Stimulated activated CD4-positive, alpha-beta T cell treated with anti-CD3 and anti-CD28 coated beads, Interleukin-4, amount 100 ng/mL, for 4 hours (primary cell): Measurements from ENCODE around the gene GET4.
A peak's percentile ranks its signal among the peaks of the same experiment; 100 is the strongest.

ENCODE experiments used
- DNase-seq, 2 experiments: peaks; one replicate each; pipeline ENCODE4 v3.0.0-alpha.2; 2020

Gene GET4

GRCh38 chr7:901388-902154 is 25.2 kb downstream of the GET4 start:
- peak; percentile 27 to 52 for DNase-seq

GRCh38 chr7:902996-903395 is 26.6 kb downstream of the GET4 start:
- DNase-seq: no peak

- DNase-seq: no peak
Observed at GRCh38 chr7:903921-904755, 27.8 kb downstream of the GET4 start.

GRCh38 chr7:904847-905246 is 28.5 kb downstream of the GET4 start:
- no peak for DNase-seq

GRCh38 chr7:906776-907157 is 30.4 kb downstream of the GET4 start:
- no peak for DNase-seq

- no peak for DNase-seq
Observed at GRCh38 chr7:907158-907980, 31.0 kb downstream of the GET4 start.

GRCh38 chr7:908159-908581 is 31.8 kb downstream of the GET4 start:
- no peak for DNase-seq

- peak; percentile 31 to 69 for DNase-seq
Observed at GRCh38 chr7:908591-909357, 32.4 kb downstream of the GET4 start.

GRCh38 chr7:909358-910329 is 33.3 kb downstream of the GET4 start:
- no peak for DNase-seq

- DNase-seq: no peak
Observed at GRCh38 chr7:910441-910861, 34.1 kb downstream of the GET4 start.

- DNase-seq: no peak
Observed at GRCh38 chr7:910931-911431, 34.6 kb downstream of the GET4 start.

GRCh38 chr7:911791-912480 is 35.6 kb downstream of the GET4 start:
- DNase-seq: no peak

- DNase-seq: no peak
Observed at GRCh38 chr7:913736-914520, 37.6 kb downstream of the GET4 start.

- no peak for DNase-seq
Observed at GRCh38 chr7:914521-915194, 38.3 kb downstream of the GET4 start.

- DNase-seq: no peak
Observed at GRCh38 chr7:915291-916218, 39.2 kb downstream of the GET4 start.

GRCh38 chr7:916291-916941 is 40.1 kb downstream of the GET4 start:
- no peak for DNase-seq
